Right atrium auricular region (tissue), 2 donors: ENCODE results near the gene ARHGAP26. TPM values are rescaled to one million over a fixed set of nuclear protein-coding genes. Genes with fewer than 3 reads are reported as not detected.
"Not testable (repeated sequence)": the region's sequence is repeated elsewhere in the genome, so short reads cannot be mapped to it uniquely, and the experiment has no call there.

ENCODE experiments used
- DNase-seq: peaks from one replicate; pipeline ENCODE4 v3.0.0-alpha.2; 2019; ENCODE audit warnings: low spot score
- H3K27ac ChIP-seq, 2 donors: fragments of 200-600 bp; sonication (generic); 1 replicate in 1 of 2; 2 replicates in 1 of 2; pipeline ENCODE4 v1.5.1; 2016 to 2019
- H3K27me3 ChIP-seq, 2 donors: fragments of 200-600 bp; sonication (generic); one replicate each; pipeline versions ENCODE4 v1.5.1 to v1.6.0; 2017 to 2019
- H3K36me3 ChIP-seq: fragments of 200-600 bp; sonication (generic); one replicate; pipeline ENCODE4 v1.5.1; 2016
- H3K4me1 ChIP-seq, 2 donors: fragments of 200-600 bp; sonication (generic); one replicate each; pipeline versions ENCODE4 v1.5.1 to v1.6.0; 2017 to 2019
- H3K4me3 ChIP-seq, 2 donors: fragments of 200-600 bp; sonication (generic); 1 replicate in 1 of 2; 2 replicates in 1 of 2; pipeline ENCODE4 v1.5.1; 2017 to 2019; ENCODE audit warnings: mild to moderate bottlenecking in 1 of 2, moderate library complexity in 1 of 2
- H3K9me3 ChIP-seq, 2 donors: fragments of 200-600 bp; sonication (generic); one replicate each; pipeline ENCODE4 v1.5.1; 2019
- CTCF ChIP-seq, 2 donors: fragments of 200-600 bp; sonication (generic); IDR thresholded peaks; one replicate each; pipeline ENCODE4 v1.5.1; 2019; ENCODE audit warnings: antibody characterized with exemption in 2 of 2
- total RNA-seq, 2 donors: library from RNA; depleted of rRNA; stranded (reverse); fragments of >200 nt; gene quantifications; one replicate each; pipeline ENCODE4 v1.1.0, GENCODE V29; 2016

Gene ARHGAP26
- total RNA-seq, 2 donors from 2014 or later, result 29.8 to 31.6 TPM

GRCh38 chr5:142981475-142981874, 211.3 kb downstream of the ARHGAP26 start:
- peak overlapping the region in 1 of 2 donors; percentile 17 for H3K27ac ChIP-seq
- H3K27me3 ChIP-seq, result no peaks in the 10 kb centered on the region
- no peak overlapping the region for H3K4me3 ChIP-seq
- no peak for DNase-seq
- H3K36me3 ChIP-seq, result no peaks in the 10 kb centered on the region
- no peak for TF ChIP-seq CTCF (IDR thresholded peaks at IDR 0.05)
- H3K4me1 ChIP-seq, result peaks cover 0 to 36% of the 10 kb centered on the region in 2 donors
- no peaks in the 10 kb centered on the region for H3K9me3 ChIP-seq

GRCh38 chr5:142981886-142982820, 212.0 kb downstream of the ARHGAP26 start:
- TF ChIP-seq CTCF (IDR thresholded peaks at IDR 0.05), result no peak
- Histone ChIP-seq H3K36me3 (no peaks in the 10 kb centered on the region), H3K27me3 (no peaks in the 10 kb centered on the region), H3K4me3 (no peak overlapping the region), H3K27ac (peak overlapping the region in 1 of 2 donors; percentile 17), H3K4me1 (peaks cover 0 to 36% of the 10 kb centered on the region in 2 donors), H3K9me3 (no peaks in the 10 kb centered on the region)
- no peak for DNase-seq

- Histone ChIP-seq H3K27me3 (no peaks in the 10 kb centered on the region), H3K36me3 (no peaks in the 10 kb centered on the region), H3K4me1 (peaks cover 0 to 36% of the 10 kb centered on the region in 2 donors), H3K9me3 (no peaks in the 10 kb centered on the region), H3K27ac (peak overlapping the region in 1 of 2 donors; percentile 17), H3K4me3 (no peak overlapping the region)
- peak in 1 of 2 donors; percentile 19 for TF ChIP-seq CTCF (IDR thresholded peaks at IDR 0.05)
- no peak for DNase-seq
Observed at GRCh38 chr5:142982821-142983200, 212.6 kb downstream of the ARHGAP26 start.

- H3K36me3 ChIP-seq, result no peaks in the 10 kb centered on the region
- no peak overlapping the region for H3K27ac ChIP-seq
- H3K27me3 ChIP-seq, result no peaks in the 10 kb centered on the region
- H3K4me1 ChIP-seq, result peaks cover 0 to 36% of the 10 kb centered on the region in 2 donors
- H3K4me3 ChIP-seq, result no peak overlapping the region
- H3K9me3 ChIP-seq, result no peaks in the 10 kb centered on the region
- no peak for DNase-seq
- no peak for TF ChIP-seq CTCF (IDR thresholded peaks at IDR 0.05)
Observed at GRCh38 chr5:142984011-142984410, 213.8 kb downstream of the ARHGAP26 start.

- TF ChIP-seq CTCF (IDR thresholded peaks at IDR 0.05), result no peak
- Histone ChIP-seq H3K27ac (no peak overlapping the region), H3K36me3 (no peaks in the 10 kb centered on the region), H3K27me3 (no peaks in the 10 kb centered on the region), H3K4me1 (peaks cover 0 to 33% of the 10 kb centered on the region in 2 donors), H3K4me3 (no peak overlapping the region), H3K9me3 (no peaks in the 10 kb centered on the region)
- DNase-seq, result no peak
Observed at GRCh38 chr5:142984525-142984924, 214.3 kb downstream of the ARHGAP26 start.

GRCh38 chr5:142989270-142989669, 219.1 kb downstream of the ARHGAP26 start:
- DNase-seq, H3K4me1 ChIP-seq, H3K4me3 ChIP-seq, H3K9me3 ChIP-seq, H3K36me3 ChIP-seq, H3K27me3 ChIP-seq, H3K27ac ChIP-seq: not testable (repeated sequence)

- not testable (repeated sequence) for DNase-seq, H3K27ac ChIP-seq, H3K4me3 ChIP-seq, H3K9me3 ChIP-seq, H3K27me3 ChIP-seq, H3K4me1 ChIP-seq, H3K36me3 ChIP-seq
Observed at GRCh38 chr5:142990073-142990472, 219.9 kb downstream of the ARHGAP26 start.
